GM19324 (cell line): ENCODE measurements around the gene AK8.

Source experiments
- ATAC-seq: cut with Tn5 transposase; IDR thresholded peaks from one replicate; pipeline ENCODE4 v1.9.1; 2021; ENCODE audit warnings: mild to moderate bottlenecking, moderate library complexity; ENCODE audit not compliant: unreplicated experiment, low FRiP score

The AK8 gene

GRCh38 chr9:132862533-132862932, 15.6 kb downstream of the AK8 start:
- no peak for ATAC-seq

- ATAC-seq: no peak
These were observed 16.4 kb downstream of the AK8 start for GRCh38 chr9:132861666-132862065.

- no peak for ATAC-seq
These were observed 19.3 kb downstream of the AK8 start for GRCh38 chr9:132858751-132859150.

- ATAC-seq: no peak
These were observed 20.3 kb downstream of the AK8 start for GRCh38 chr9:132857616-132858342.

GRCh38 chr9:132857031-132857430, 21.1 kb downstream of the AK8 start:
- ATAC-seq: no peak

DNA sequence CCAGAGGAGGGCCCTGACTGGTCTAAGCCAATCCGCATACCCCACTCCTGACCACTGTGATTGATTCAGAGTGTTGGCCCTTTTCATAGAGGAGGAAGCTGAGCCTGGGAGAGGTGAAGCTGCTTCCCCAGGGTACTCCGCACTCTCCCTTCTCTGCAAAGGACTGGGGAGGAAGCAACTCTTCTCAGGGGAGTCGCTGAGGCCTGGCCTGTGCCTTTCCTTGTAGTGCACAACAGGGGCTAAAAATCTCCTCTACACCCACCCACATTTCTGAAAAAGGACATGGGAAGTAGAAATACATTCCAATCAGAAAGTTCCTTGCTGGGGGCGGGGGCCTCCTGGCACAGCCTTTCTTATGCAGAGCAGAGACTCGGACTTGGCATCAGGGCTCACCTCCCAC, 22.2 kb downstream of the AK8 start:
- no peak for ATAC-seq

- ATAC-seq: no peak
These were observed 23.3 kb downstream of the AK8 start for GRCh38 chr9:132854832-132855231.

GRCh38 chr9:132853482-132853881, 24.6 kb downstream of the AK8 start:
- no peak for ATAC-seq

GRCh38 chr9:132849185-132849706, 28.8 kb downstream of the AK8 start:
- no peak for ATAC-seq

GRCh38 chr9:132846918-132847515, 31.1 kb downstream of the AK8 start:
- no peak for ATAC-seq

DNA sequence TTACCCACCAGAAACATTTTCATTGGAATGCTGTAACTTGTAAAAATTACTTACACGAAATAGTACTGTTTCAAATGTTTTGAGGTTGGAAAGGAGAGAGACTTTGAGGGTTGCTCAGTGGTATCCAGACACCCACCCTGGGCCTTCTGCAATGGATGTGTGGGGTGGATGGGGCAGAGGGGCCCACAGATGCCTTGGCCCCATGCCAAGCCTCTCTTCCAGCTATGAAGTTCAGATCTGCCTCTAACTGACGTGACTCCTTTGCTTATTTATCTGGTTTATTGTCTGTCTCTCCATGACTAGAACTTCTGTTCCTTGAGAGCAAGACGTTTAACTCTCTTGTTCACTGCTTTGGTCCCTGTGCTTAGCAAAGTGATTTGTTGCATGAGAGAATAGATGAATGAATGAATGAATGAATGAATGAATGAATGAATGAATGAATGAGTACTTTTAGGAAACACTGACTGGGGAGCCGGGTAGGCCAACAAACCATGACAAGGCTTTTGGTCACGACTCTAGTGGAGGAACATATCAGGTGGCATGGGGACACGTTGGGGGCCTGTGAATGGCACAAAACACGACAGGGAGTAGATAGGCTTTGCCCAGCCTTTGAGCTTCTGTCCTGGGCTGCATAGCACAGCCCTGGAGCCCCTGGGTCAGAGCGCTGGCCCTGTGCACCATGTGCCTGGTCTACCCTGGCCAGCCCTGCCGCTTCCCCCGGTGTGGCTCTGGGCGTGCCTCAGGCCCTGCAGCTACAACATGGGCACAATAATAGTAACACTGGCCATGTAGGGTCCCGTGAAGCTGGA, 31.8 kb downstream of the AK8 start:
- no peak for ATAC-seq

- no peak for ATAC-seq
These were observed 35.7 kb downstream of the AK8 start for GRCh38 chr9:132842124-132843044.

GRCh38 chr9:132840980-132841379, 37.1 kb downstream of the AK8 start:
- ATAC-seq: no peak

GRCh38 chr9:132838291-132838690, 39.8 kb downstream of the AK8 start:
- no peak for ATAC-seq

- ATAC-seq: no peak
These were observed 40.4 kb downstream of the AK8 start for GRCh38 chr9:132837501-132838286.

DNA sequence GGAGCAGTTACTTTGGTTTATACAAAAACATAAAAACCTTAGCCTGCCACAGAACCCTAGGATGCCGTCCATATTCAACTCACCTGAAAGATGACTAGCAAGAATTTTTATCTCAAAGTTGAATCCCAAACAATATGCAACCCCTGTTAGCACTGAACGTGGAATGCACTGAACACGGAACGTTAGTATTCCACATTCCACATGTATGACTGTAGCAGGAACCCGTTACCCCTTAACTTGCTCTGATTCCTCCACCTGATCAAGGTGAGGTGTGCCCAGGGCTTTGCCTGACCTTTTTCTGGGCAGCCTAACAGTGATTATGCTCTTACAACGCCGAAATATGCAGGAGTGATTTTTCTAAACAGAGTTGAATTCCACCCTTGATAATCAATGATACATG, 43.7 kb downstream of the AK8 start:
- no peak for ATAC-seq

GRCh38 chr9:132833550-132834121, 44.4 kb downstream of the AK8 start:
- no peak for ATAC-seq

GRCh38 chr9:132832171-132832881, 45.8 kb downstream of the AK8 start:
- ATAC-seq: no peak
